Stimulated activated CD8-positive, alpha-beta memory T cell treated with anti-CD3 and anti-CD28 coated beads, Interleukin-4, amount 100 ng/mL, for 24 hours (primary cell): ENCODE data around the gene TSPOAP1.

ENCODE experiments used
- DNase-seq: peaks from one replicate; pipeline ENCODE4 v3.0.0-alpha.2; 2020; ENCODE audit warnings: low read depth

TSPOAP1 gene

GRCh38 chr17:58329035-58329809 is 627 bp upstream of the TSPOAP1 start:
- DNase-seq: peak; percentile 80

GRCh38 chr17:58327363-58328194 is 1.0 kb downstream of the TSPOAP1 start:
- DNase-seq: no peak

- no peak for DNase-seq
These were observed 1.8 kb downstream of the TSPOAP1 start for GRCh38 chr17:58326609-58327362.

GRCh38 chr17:58325976-58326468 is 2.6 kb downstream of the TSPOAP1 start:
- no peak for DNase-seq

GRCh38 chr17:58325289-58325726 is 3.3 kb downstream of the TSPOAP1 start:
- no peak for DNase-seq

GRCh38 chr17:58324409-58325288 is 3.9 kb downstream of the TSPOAP1 start:
- no peak for DNase-seq

- no peak for DNase-seq
These were observed 4.6 kb downstream of the TSPOAP1 start for GRCh38 chr17:58324056-58324408.

GRCh38 chr17:58323366-58324055 is 5.1 kb downstream of the TSPOAP1 start:
- DNase-seq: no peak

- DNase-seq: no peak
These were observed 5.9 kb downstream of the TSPOAP1 start for GRCh38 chr17:58322581-58323185.

- DNase-seq: no peak
These were observed 6.7 kb downstream of the TSPOAP1 start for GRCh38 chr17:58321571-58322525.

- no peak for DNase-seq
These were observed 7.8 kb downstream of the TSPOAP1 start for GRCh38 chr17:58320570-58321323.

GRCh38 chr17:58320163-58320558 is 8.4 kb downstream of the TSPOAP1 start:
- DNase-seq: no peak

- DNase-seq: no peak
These were observed 9.1 kb downstream of the TSPOAP1 start for GRCh38 chr17:58319173-58320162.

GRCh38 chr17:58318627-58319172 is 9.9 kb downstream of the TSPOAP1 start:
- no peak for DNase-seq

GRCh38 chr17:58318065-58318481 is 10.5 kb downstream of the TSPOAP1 start:
- DNase-seq: no peak

- peak; percentile 49 for DNase-seq
These were observed 11.1 kb downstream of the TSPOAP1 start for GRCh38 chr17:58317421-58318064.
